ENCODE measurements around the gene PTPN21.

The PTPN21 gene

GRCh38 chr14:88597038-88597437 is 42.2 kb upstream of the PTPN21 start:
- no peak for DNase-seq (ENCODE audit: low read depth)
- H3K4me3 ChIP-seq (ENCODE audit: low read length): no peak overlapping the region
- TF ChIP-seq, protein P1, sequence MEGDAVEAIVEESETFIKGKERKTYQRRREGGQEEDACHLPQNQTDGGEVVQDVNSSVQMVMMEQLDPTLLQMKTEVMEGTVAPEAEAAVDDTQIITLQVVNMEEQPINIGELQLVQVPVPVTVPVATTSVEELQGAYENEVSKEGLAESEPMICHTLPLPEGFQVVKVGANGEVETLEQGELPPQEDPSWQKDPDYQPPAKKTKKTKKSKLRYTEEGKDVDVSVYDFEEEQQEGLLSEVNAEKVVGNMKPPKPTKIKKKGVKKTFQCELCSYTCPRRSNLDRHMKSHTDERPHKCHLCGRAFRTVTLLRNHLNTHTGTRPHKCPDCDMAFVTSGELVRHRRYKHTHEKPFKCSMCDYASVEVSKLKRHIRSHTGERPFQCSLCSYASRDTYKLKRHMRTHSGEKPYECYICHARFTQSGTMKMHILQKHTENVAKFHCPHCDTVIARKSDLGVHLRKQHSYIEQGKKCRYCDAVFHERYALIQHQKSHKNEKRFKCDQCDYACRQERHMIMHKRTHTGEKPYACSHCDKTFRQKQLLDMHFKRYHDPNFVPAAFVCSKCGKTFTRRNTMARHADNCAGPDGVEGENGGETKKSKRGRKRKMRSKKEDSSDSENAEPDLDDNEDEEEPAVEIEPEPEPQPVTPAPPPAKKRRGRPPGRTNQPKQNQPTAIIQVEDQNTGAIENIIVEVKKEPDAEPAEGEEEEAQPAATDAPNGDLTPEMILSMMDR (conservative IDR thresholded peaks at IDR 0.05; ENCODE audit: low read depth, low read length): no peak

GRCh38 chr14:88592031-88592430 is 37.2 kb upstream of the PTPN21 start:
- TF ChIP-seq, protein P1 (conservative IDR thresholded peaks at IDR 0.05; ENCODE audit: low read depth, low read length): no peak
- DNase-seq (ENCODE audit: low read depth): no peak
- no peak overlapping the region for H3K4me3 ChIP-seq (ENCODE audit: low read length)

DNA sequence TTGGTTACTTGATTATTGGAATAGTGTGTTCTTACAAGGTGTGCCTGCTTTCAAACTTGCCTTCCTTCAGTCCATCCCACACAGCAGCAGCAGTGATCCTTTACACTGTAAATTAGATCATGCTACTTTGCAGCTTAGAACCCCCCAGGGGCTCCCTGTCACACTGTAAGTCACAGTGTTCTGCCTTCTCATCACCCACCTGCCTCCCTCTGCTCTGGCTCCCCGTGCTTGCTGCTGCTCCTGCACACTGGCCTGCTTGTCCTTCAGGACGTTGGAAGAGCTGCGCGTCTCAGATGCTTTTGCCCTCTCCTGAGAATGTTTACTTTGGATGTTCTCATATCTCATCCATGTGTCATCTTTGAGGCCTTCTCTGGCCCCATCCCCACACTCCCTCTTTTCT is 35.4 kb upstream of the PTPN21 start:
- DNase-seq (ENCODE audit: low read depth): no peak
- no peak overlapping the region for H3K4me3 ChIP-seq (ENCODE audit: low read length)
- TF ChIP-seq, protein P1 (conservative IDR thresholded peaks at IDR 0.05; ENCODE audit: low read depth, low read length): no peak

- TF ChIP-seq, protein P1 (conservative IDR thresholded peaks at IDR 0.05; ENCODE audit: low read depth, low read length): no peak
- no peak for DNase-seq (ENCODE audit: low read depth)
- H3K4me3 ChIP-seq (ENCODE audit: low read length): no peak overlapping the region
Measured at GRCh38 chr14:88588081-88588480, 33.3 kb upstream of the PTPN21 start.

GRCh38 chr14:88584451-88584850 is 29.6 kb upstream of the PTPN21 start:
- TF ChIP-seq, protein P1 (conservative IDR thresholded peaks at IDR 0.05; ENCODE audit: low read depth, low read length): no peak
- no peak overlapping the region for H3K4me3 ChIP-seq (ENCODE audit: low read length)
- DNase-seq (ENCODE audit: low read depth): no peak

DNA sequence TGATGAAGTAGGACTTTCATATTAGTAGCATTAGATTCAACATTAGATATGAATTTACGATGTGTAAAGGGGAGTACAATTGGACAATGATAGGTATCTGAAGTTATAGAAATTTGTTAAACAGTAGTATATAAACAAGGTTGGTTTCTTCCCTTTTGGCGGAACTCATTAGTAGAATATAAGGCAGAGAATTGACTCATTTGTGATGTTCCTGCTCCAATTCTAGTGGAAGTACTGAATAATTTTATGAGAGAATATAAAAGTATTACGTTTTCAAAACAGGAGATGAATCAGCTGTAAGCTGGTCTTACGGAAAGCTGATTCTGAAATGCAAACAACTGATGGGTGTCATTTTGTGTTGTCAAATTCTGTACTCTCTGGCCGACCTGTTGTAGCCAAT is 21.4 kb upstream of the PTPN21 start:
- DNase-seq (ENCODE audit: low read depth): no peak
- TF ChIP-seq, protein P1 (conservative IDR thresholded peaks at IDR 0.05; ENCODE audit: low read depth, low read length): no peak
- H3K4me3 ChIP-seq (ENCODE audit: low read length): no peak overlapping the region

- H3K4me3 ChIP-seq (ENCODE audit: low read length): no peak overlapping the region
- no peak for DNase-seq (ENCODE audit: low read depth)
- TF ChIP-seq, protein P1 (conservative IDR thresholded peaks at IDR 0.05; ENCODE audit: low read depth, low read length): no peak
Measured at GRCh38 chr14:88572117-88572516, 17.3 kb upstream of the PTPN21 start.

All from retinal pigment epithelial cell (primary cell).